Stimulated activated CD4-positive, alpha-beta T cell treated with anti-CD3 and anti-CD28 coated beads, Interleukin-2, amount 100 ng/mL, for 4 hours (primary cell): ENCODE data around the gene SNRNP200.
A peak's percentile ranks its signal among the peaks of the same experiment; 100 is the strongest.

Source experiments
- DNase-seq: peaks from one replicate; pipeline ENCODE4 v3.0.0-alpha.2; 2020; ENCODE audit warnings: low read depth

The SNRNP200 gene

GRCh38 chr2:96305091-96305978, at the start of gene SNRNP200:
Gene SNRNP200, minus strand, starts transcription at chr2:96305546. Its CDS starts 109 bp downstream, at chr2:96305437.
- DNase-seq, result peak; percentile 84

GRCh38 chr2:96354492-96354891, 49.1 kb upstream of the SNRNP200 start:
- no peak for DNase-seq

- DNase-seq, result no peak
These were observed 48.3 kb upstream of the SNRNP200 start for GRCh38 chr2:96353606-96354101.

- DNase-seq, result no peak
These were observed 47.8 kb upstream of the SNRNP200 start for GRCh38 chr2:96353032-96353561.

GRCh38 chr2:96347395-96347794, 42.0 kb upstream of the SNRNP200 start:
- DNase-seq, result no peak

- no peak for DNase-seq
These were observed 40.6 kb upstream of the SNRNP200 start for GRCh38 chr2:96345868-96346462.

GRCh38 chr2:96345438-96345837, 40.1 kb upstream of the SNRNP200 start:
- DNase-seq, result no peak

- no peak for DNase-seq
These were observed 38.7 kb upstream of the SNRNP200 start for GRCh38 chr2:96344011-96344410.

GRCh38 chr2:96342085-96342484, 36.7 kb upstream of the SNRNP200 start:
- no peak for DNase-seq

- DNase-seq, result no peak
These were observed 36.3 kb upstream of the SNRNP200 start for GRCh38 chr2:96341641-96342040.

GRCh38 chr2:96340493-96341414, 35.4 kb upstream of the SNRNP200 start:
- DNase-seq, result no peak

GRCh38 chr2:96336873-96337272, 31.5 kb upstream of the SNRNP200 start:
- no peak for DNase-seq

- DNase-seq, result no peak
These were observed 30.9 kb upstream of the SNRNP200 start for GRCh38 chr2:96336104-96336775.

- no peak for DNase-seq
These were observed 28.4 kb upstream of the SNRNP200 start for GRCh38 chr2:96333708-96334107.

- DNase-seq, result no peak
These were observed 25.1 kb upstream of the SNRNP200 start for GRCh38 chr2:96330407-96330806.

- DNase-seq, result no peak
These were observed 24.5 kb upstream of the SNRNP200 start for GRCh38 chr2:96329874-96330273.

GRCh38 chr2:96329456-96329855, 24.1 kb upstream of the SNRNP200 start:
- DNase-seq, result no peak

- DNase-seq, result no peak
These were observed 21.9 kb upstream of the SNRNP200 start for GRCh38 chr2:96326990-96327820.

GRCh38 chr2:96326564-96326963, 21.2 kb upstream of the SNRNP200 start:
- no peak for DNase-seq

GRCh38 chr2:96325884-96326255, 20.5 kb upstream of the SNRNP200 start:
- no peak for DNase-seq
